DMS114 treated with DMSO at 0.1 percent for 48 hours (cell line): ENCODE measurements around the gene AUTS2.

Experiments
- DNase-seq: peaks from one replicate; lab custom pipeline; 2025; ENCODE audit not compliant: unreplicated experiment; lab: John Stamatoyannopoulos, UW

Gene AUTS2

DNA sequence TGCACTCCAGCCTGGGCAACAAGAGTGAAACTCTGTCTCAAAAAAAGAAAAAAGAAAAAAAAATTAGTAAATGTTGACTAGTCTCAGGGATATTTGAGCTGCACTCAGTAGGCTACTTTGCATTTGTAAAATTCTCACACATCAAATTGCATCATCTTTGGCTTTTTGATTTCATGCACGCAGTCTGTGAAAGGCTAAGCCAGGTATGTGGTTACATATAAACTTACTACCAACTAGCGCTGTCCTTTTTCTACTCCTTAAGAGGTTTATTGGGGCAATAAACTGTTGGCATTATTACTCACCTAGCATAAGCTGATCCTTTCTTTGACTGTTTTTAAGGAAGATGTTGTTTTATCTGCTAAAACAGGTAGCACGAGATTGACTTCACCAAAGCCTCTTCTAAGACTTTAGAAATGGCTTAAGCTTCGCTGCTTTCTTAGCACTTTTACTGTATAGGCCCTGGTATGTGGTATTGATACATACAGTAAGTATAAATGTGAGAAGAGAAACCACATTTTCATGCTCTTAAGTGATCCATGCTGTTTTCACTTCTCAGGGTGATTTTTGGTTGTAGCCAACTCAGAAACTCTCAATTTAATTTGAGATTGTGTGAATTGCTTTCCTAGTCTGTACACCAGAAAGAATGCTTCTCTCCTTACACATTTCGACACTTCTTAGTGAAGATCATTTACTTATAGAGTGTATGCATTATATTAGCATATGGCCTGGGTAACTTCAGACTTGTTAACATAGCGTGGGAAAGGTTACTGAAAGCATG, 323.9 kb downstream of the AUTS2 start:
- no peak for DNase-seq

GRCh38 chr7:69927461-69927860, 329.2 kb downstream of the AUTS2 start:
- no peak for DNase-seq

DNA sequence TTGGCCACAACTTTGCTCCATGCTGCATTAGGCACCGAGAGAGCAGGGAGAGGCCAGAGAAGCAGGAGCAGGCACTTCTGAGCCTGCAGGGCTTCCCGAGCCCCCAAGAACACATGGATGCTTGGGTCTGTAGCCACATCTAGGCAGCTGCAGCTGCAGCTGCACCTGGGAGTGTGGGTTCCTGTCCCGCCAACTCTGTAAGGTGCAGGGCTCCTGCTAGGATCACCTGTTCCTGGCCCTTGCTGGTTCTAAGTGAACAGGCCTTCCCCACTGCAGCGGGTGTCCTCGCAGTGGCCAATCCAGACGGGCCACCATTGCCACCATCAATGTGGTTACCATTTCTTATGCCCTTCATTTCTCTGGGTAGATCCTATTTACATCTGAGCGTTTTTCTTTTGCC, 330.3 kb downstream of the AUTS2 start:
- no peak for DNase-seq

- no peak for DNase-seq
Measured at GRCh38 chr7:69929622-69930021, 331.3 kb downstream of the AUTS2 start.

GRCh38 chr7:69932034-69932628, 333.9 kb downstream of the AUTS2 start:
- DNase-seq: peak; percentile 25

GRCh38 chr7:69934144-69934903, 336.0 kb downstream of the AUTS2 start:
- no peak for DNase-seq

- DNase-seq: no peak
Measured at GRCh38 chr7:69935107-69935506, 336.8 kb downstream of the AUTS2 start.

DNA sequence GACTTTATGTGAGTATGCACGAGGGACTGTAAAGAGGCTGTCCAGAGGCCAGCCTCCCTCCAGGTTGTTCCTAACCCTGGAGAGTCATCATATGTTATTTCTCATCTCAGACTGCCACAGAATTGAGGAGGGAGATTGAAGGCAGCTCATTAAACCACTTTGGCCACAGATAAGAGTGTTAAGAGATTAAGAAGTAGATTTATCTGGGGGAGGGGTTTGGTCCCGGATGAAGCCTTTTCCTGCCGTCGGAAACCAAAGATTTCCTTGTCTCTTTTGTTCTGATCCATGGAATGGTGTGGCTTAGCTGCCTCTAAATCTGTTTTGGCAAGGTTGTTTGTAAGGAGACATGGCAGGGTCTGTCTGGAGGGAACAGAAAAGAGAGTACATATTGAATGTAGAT, 338.8 kb downstream of the AUTS2 start:
- no peak for DNase-seq

DNA sequence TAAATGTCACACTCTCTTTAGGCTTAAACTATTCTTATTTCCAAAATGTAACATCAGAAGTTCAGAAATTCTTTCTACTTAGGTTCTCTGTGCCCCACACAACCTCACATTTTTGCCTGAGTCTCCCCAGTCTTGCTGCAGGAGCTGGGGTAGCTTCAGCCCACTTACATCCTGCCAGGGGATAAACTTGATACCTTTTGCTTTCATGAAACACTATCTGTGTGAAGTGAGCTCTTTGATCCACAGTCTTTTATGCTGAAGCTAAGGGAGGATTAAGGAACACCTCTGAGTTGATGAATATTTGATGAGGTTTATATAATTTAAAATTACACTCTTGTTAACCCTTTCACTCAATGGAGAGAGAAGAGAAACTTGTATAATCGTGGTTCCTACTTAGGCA, 341.0 kb downstream of the AUTS2 start:
- no peak for DNase-seq

DNA sequence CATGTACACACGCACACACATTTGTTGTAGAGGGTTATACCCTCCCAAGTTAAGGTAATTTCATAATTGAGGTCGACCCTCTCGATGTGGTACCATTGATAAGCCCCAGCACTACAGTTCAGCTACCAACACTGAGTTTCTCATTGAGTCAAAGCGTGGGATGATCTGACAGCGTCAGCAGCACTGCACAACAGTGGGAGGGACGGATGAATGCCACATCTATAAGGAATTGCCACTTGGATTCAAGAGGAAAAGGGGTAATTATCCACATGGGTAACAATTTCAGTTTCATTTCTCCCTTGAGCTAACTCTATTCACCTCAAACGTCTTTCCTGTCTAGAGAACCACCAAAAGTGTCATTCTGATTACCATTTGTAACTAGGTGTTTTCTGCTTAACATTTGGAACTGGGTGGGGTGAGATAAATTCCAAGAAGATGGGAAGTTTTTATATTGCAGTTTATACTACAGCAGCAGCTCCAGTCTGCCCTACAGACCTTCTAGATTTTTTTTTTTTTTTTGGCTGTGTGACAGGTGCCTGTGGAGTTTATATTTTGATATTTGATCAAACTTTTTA, 342.9 kb downstream of the AUTS2 start:
- no peak for DNase-seq

GRCh38 chr7:69942573-69942972, 344.3 kb downstream of the AUTS2 start:
- no peak for DNase-seq

- DNase-seq: no peak
Measured at GRCh38 chr7:69946901-69947300, 348.6 kb downstream of the AUTS2 start.

GRCh38 chr7:69947998-69948397, 349.7 kb downstream of the AUTS2 start:
- DNase-seq: no peak

- no peak for DNase-seq
Measured at GRCh38 chr7:69949122-69949521, 350.8 kb downstream of the AUTS2 start.

- no peak for DNase-seq
Measured at GRCh38 chr7:69951458-69951857, 353.2 kb downstream of the AUTS2 start.

- no peak for DNase-seq
Measured at GRCh38 chr7:69953136-69954067, 355.1 kb downstream of the AUTS2 start.

DNA sequence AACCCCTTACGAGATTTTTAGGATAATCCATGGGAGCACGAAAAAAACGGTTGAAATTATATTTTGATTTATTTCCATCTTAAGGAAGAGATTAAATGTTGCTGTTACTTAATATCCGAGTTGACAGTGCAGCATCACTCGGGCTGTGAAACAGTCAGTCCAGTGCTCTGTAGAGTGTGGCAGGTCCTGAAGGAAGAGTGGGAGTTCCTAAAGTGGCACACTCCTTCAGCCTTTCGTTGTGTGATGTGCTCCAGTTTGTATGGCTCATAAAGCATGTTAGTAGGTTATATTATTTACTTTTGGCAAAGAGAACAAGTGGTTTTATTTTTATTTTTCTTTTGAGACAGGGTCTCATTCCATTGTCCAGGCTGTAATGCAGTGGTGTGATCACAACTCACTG, 358.3 kb downstream of the AUTS2 start:
- no peak for DNase-seq

- no peak for DNase-seq
Measured at GRCh38 chr7:69957661-69958060, 359.4 kb downstream of the AUTS2 start.

DNA sequence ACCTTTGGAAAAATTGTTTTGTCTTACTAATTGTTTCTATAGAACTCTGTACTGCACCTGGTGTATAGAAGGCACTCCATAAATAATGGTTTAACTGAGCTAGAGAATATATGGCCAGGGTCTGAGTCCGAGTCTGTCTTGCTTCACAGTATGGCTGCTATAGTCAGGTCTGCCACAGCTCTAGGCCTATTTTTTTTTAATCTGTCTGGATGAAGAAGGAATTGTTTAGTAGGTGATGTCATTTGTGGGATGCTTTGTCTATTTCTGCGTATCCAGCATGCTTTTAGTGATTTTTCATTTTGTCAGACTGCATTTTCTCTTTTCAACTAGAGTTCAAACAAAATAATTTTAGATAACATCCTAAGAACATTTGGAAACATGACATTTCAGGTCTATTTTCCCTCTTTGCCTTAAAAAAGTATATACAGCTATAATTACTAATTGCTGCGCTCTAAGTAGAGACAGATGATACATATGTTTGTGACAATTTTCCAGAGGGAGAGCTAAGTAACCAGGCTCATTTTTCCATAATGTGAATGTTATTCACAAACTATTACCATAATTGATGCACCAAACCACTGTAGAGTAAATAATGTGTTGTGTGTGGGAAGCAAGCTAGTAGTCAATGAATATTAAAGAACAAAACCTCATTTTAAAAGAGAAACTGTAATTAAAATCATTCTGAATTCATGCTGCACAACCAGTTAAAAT, 361.7 kb downstream of the AUTS2 start:
- no peak for DNase-seq

DNA sequence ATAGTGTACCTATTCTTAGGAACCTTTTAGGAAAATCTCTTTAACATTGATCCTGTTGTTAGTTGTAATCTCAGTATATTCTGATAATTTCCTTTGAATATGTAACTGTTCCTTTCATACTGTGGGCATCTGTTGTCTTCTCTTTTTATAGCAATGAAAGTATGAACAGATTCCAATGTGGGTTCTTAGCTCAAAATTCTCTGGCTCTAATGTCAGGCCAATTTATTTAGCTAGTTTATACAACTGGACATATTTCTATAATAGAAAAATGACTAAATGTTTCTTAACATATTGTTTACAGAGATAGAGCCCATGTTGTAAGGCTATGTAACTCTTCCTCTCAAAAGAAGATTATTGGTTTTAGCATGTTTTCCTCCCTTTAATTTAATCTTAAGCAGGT, 363.2 kb downstream of the AUTS2 start:
- no peak for DNase-seq
